ENCODE data around the gene CPT1C. TPM values are rescaled to one million over a fixed set of nuclear protein-coding genes. Genes with fewer than 3 reads are reported as not detected.

Gene CPT1C
- total and polyA plus RNA-seq, 2 donors (not counting 3 experiments of a cell fraction or from before 2014, with no cell fraction given): 45.7 to 80.8 TPM

DNA sequence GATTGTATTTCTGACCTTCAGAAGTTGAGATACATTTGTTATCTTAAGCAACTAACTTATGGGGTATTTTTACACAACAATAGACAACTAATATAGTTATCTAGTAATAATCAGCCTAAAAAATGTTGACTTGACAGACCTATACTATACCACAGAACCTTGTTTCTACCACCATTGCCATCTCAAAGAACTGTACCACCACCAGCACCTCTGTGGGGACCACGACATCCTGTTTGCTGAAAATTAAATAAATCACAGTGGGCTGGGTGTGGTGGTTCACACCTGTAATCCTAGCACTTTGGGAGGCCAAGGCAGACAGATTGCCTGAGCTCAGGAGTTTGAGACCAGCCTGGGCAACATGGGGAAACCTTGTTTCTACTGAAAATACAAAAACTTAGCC is 48.2 kb downstream of the CPT1C start:
- POLR2A ChIA-PET: no interaction called here
- Histone ChIP-seq H3K4me2 (ENCODE audit: insufficient read depth, low read length) (no peak overlapping the region), H3K4me1 (ENCODE audit: control insufficient read depth, extremely low read depth, insufficient read depth, low read length) (no peaks in the 10 kb centered on the region), H3K27ac (ENCODE audit: insufficient read depth, low read depth, low read length) (no peak overlapping the region), H3K9me1 (replicated peaks; ENCODE audit: control insufficient read depth, extremely low read depth, insufficient read depth, low read length) (no peaks in the 10 kb centered on the region), H3K27me3 (ENCODE audit: control insufficient read depth in 2 of 2, insufficient read depth in 2 of 2, low read length in 2 of 2) (no peaks in the 10 kb centered on the region), H3K36me3 (ENCODE audit: control insufficient read depth in 2 of 2, extremely low read depth in 1 of 2, insufficient read depth in 2 of 2, low read length in 2 of 2) (no peaks in the 10 kb centered on the region), H3K4me3 (replicated peaks in 1 of 3; ENCODE audit: insufficient read depth in 1 of 3, low read depth in 1 of 3, low read length in 3 of 3) (no peak overlapping the region), H3K9me3 (replicated peaks; ENCODE audit: control insufficient read depth, insufficient read depth, low read length) (no peaks in the 10 kb centered on the region), H2AFZ (ENCODE audit: low read depth, low read length) (no peak overlapping the region), H4K20me1 (replicated peaks; ENCODE audit: control insufficient read depth, extremely low read depth, insufficient read depth, low read length) (no peaks in the 10 kb centered on the region), H3K79me2 (ENCODE audit: control insufficient read depth, insufficient read depth, low read length) (no peaks in the 10 kb centered on the region), H3K9ac (replicated peaks; ENCODE audit: extremely low read depth, insufficient read depth, low read length) (no peak overlapping the region)
- dilution Hi-C loops (cut with MboI; ENCODE audit: extremely low pct_ligation_motif_present, low sequenced_read_pairs): no loop called here
- FAIRE-seq (no peak), DNase-seq (ENCODE audit: low read depth, low spot score) (no peak)
- CTCF ChIA-PET: no interaction called here
- intact Hi-C loops (cut with micrococcal nuclease): no loop called here
- BruUV-seq (replicated peaks): no TSS peak
- no peak for TF ChIP-seq JUN (IDR thresholded peaks at IDR 0.05; ENCODE audit: borderline replicate concordance, insufficient read depth, insufficient read length, low read depth)
- TF ChIP-seq, protein P1, sequence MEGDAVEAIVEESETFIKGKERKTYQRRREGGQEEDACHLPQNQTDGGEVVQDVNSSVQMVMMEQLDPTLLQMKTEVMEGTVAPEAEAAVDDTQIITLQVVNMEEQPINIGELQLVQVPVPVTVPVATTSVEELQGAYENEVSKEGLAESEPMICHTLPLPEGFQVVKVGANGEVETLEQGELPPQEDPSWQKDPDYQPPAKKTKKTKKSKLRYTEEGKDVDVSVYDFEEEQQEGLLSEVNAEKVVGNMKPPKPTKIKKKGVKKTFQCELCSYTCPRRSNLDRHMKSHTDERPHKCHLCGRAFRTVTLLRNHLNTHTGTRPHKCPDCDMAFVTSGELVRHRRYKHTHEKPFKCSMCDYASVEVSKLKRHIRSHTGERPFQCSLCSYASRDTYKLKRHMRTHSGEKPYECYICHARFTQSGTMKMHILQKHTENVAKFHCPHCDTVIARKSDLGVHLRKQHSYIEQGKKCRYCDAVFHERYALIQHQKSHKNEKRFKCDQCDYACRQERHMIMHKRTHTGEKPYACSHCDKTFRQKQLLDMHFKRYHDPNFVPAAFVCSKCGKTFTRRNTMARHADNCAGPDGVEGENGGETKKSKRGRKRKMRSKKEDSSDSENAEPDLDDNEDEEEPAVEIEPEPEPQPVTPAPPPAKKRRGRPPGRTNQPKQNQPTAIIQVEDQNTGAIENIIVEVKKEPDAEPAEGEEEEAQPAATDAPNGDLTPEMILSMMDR (IDR thresholded peaks at IDR 0.05; ENCODE audit: extremely low read depth in 1 of 2, insufficient read depth in 1 of 2, low read depth in 1 of 2, low read length in 2 of 2): no peak
- no peak for TF ChIP-seq EZH2 (IDR thresholded peaks at IDR 0.05; ENCODE audit: borderline replicate concordance, low read depth, low read length, severe bottlenecking)
- no peak for TF ChIP-seq POLR2A (IDR thresholded peaks at IDR 0.05; ENCODE audit: low read depth, low read length)
- TF ChIP-seq GATA2 (IDR thresholded peaks at IDR 0.05; ENCODE audit: insufficient read depth, insufficient read length, low read depth, low read length): no peak
- TF ChIP-seq POLR2AphosphoS5 (IDR thresholded peaks at IDR 0.05; ENCODE audit: insufficient read depth, low read depth, low read length): no peak
- no peak for TF ChIP-seq MAX (IDR thresholded peaks at IDR 0.05; ENCODE audit: insufficient read depth, insufficient read length)
- TF ChIP-seq MYC (IDR thresholded peaks at IDR 0.05; ENCODE audit: low read depth, low read length): no peak
- TF ChIP-seq FOS (IDR thresholded peaks at IDR 0.05; ENCODE audit: borderline replicate concordance, insufficient read depth, low read length): no peak
